GM18519 (cell line): Measurements from ENCODE around the gene OPRL1.

Experiments
- ATAC-seq: cut with Tn5 transposase; IDR thresholded peaks from one replicate; pipeline ENCODE4 v1.9.1; 2021; ENCODE audit warnings: mild to moderate bottlenecking, moderate library complexity; ENCODE audit not compliant: unreplicated experiment, low FRiP score

OPRL1 gene

DNA sequence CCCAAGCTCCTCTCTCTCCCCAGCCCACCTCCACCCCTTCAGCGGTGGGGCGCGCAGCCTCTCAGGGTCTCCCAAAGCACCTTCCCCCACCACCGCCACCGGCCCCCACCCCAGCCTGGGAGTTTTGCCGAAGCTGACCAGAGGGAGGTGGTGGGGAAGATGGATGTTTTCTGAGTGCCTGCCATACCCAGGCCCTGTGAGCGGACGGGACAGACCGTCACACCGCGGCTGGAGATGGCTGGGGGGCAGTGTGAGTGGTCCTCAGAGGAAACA, 38.2 kb upstream of the OPRL1 start:
- ATAC-seq = no peak

GRCh38 chr20:64042054-64042781, 37.7 kb upstream of the OPRL1 start:
- ATAC-seq = no peak

DNA sequence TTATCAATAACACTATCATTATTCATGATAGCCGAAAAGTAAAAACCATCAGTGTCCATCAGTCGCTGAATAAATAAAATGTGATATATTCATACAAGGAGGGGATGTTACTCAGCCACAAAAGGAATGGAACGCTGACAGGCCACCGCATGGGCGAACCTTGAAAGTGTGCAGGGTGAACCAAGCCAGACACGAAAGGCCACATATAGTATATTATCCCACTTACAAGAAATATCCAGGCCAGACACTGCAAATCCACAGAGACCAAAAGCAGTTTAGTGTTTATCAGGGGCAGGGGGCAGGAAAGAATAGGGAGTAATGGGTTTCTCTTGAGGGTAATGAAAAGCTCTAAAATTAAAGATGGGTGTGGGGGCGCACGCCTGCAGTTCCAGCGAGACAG, 36.1 kb upstream of the OPRL1 start:
- ATAC-seq = no peak

- no peak for ATAC-seq
Observed at GRCh38 chr20:64044484-64045247, 35.2 kb upstream of the OPRL1 start.

GRCh38 chr20:64045346-64046011, 34.4 kb upstream of the OPRL1 start:
- no peak for ATAC-seq

- no peak for ATAC-seq
Observed at GRCh38 chr20:64047046-64047389, 32.9 kb upstream of the OPRL1 start.

- no peak for ATAC-seq
Observed at GRCh38 chr20:64047968-64048401, 31.9 kb upstream of the OPRL1 start.

DNA sequence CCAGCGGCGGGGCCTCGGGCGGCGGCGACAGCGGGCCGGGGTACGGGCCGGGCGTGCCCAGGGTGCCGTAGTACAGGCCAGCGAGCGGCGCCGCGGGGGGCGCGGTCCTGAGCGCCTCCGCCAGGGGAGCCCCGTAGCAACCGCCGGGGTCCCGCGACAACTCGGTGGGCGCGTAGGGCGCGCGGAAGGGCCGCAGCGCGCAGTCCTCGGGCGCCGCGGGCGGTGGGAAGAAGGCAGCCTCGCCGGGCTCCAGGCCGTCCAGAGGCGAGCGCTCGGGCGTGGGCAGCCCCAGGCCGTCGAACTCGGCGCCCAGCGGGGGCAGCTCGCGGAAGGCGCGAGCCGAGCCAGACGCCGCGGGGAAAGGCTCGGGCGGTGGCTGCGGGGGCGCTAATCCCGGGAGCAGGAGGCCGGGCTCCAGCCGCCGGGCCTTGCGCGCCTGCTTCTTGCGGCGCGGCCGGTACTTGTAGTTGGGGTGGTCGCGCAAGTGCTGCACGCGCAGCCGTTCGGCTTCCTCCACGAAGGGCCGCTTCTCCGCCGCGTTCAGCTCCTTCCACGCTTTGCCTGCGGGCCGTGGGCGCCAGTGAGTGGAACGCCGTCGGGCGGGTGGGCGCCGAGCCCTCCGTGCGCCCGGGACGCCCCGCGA, 31.4 kb upstream of the OPRL1 start:
- no peak for ATAC-seq

DNA sequence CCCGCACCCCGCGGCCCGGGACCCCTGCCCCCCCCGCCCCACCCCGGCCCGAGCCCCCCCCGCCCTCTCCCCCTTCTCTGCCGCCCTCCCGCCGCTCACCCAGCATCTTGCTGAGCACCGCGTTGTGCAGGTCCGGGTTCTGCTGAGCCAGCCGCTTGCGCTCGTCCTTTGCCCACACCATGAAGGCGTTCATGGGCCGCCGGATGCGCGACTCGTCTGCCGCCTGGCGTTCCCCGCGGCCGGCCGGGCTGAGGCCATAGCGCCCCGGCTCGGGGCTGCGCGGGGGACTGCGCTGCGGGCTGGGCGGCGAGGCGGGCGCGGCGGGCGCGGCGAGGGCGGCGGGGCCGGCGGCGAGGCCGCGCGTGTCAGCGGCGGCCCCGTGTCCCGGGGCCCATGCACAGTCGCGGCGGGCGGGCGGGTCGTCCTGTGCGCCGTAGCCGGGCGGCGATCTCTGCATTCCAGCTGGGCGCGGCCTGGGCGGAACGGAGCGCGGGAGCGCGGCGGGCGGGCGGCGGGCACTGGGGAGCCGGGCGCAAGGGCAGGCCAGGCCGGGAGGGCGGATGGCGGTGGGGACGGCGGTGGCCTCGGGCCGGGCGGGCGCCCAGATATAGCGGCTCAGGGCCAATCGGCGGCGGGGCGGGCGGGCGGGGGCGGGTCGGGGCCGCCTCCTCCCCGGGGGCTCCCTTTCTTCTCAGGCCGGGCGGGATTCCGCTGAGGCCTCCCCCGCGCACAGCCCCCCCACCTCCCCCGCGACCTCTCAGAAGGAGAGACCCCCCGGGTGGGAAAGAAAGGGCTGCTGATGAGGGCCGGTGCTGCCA, 30.6 kb upstream of the OPRL1 start, which contains the start of gene SOX18:
Gene SOX18 (minus strand): TSS at position 580 of the 818 bp plus-strand sequence. CDS start 123 bp downstream, at position 457.
- no peak for ATAC-seq

DNA sequence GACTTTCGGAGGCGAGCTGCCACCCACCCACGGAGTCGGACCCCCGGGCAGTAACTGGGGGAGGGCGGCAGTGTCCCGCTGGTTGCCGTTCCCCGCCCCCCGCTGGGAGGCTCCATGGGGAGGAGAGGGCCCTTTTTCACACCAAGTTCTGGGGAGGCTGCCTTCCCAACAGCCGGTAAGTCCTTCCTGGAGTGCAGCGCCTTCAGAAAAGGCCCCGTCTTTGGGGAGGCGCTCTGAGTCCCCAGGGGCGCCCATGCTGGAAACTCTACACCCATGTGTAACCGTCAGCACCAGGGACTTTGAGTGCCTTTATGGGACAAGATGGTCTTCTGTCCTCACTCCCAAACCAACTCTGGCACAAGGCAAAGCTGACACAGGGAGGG, 30.0 kb upstream of the OPRL1 start:
- no peak for ATAC-seq

DNA sequence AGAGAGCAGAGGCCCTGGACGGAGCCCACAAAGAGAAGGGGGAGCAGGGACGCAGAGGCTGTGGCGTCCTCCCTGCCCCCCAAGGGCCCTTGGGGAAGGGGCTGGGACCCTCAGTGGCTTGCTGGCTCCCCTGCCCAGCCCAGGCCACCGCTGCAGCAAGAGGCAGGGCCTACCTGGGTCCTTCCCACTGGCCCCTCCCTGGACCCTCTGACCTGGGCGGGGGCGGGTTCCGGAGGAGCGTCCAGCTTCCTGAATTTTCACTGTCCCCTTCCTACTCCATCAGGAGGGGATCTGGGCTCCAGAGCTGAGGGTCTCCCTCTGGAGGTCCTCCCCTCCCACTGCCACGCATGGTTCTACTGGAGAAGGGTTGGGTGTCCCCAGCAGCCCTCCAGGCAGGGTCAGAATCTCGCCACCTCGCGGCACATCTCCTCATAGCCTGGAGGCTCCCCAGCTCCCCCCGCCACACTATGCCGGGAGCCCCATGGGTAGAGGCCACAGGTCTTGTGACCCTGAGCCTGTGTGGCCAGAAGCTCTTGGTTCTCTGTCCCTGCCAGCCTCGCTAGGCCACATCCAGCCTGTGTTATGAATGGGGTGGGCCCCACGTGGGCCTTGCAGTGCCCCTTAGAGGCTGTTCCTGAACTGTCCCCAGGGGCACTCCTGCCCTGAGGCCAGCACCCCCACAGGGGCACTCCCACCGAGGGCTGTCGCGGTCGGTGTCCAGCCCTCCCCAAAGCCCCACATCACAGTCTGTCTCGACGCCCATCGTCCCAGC, 29.4 kb upstream of the OPRL1 start:
- ATAC-seq = no peak

GRCh38 chr20:64051033-64051452, 28.8 kb upstream of the OPRL1 start:
- no peak for ATAC-seq

GRCh38 chr20:64051561-64052325, 28.1 kb upstream of the OPRL1 start:
- no peak for ATAC-seq

DNA sequence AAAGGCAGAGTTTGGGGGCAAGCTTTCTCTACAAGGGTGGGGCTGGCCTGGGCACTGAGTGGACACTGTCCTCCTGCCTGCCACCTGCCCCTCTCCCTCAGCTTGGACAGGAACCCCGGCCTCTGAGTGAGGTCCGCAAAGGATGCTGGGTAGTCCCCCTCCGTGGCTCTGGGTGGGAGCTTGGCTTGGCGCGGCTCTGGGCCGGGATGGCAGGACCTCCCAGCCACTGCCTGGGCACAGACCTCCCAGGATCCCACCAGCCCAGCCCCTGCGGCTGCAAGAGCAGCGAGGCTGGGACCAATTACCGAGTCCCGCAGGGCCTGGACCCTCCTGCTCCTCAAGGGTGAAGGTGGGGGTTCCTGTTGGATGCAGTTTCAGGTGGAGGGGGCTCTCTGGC, 27.6 kb upstream of the OPRL1 start:
- ATAC-seq = no peak

- no peak for ATAC-seq
Observed at GRCh38 chr20:64052987-64053840, 26.7 kb upstream of the OPRL1 start.

DNA sequence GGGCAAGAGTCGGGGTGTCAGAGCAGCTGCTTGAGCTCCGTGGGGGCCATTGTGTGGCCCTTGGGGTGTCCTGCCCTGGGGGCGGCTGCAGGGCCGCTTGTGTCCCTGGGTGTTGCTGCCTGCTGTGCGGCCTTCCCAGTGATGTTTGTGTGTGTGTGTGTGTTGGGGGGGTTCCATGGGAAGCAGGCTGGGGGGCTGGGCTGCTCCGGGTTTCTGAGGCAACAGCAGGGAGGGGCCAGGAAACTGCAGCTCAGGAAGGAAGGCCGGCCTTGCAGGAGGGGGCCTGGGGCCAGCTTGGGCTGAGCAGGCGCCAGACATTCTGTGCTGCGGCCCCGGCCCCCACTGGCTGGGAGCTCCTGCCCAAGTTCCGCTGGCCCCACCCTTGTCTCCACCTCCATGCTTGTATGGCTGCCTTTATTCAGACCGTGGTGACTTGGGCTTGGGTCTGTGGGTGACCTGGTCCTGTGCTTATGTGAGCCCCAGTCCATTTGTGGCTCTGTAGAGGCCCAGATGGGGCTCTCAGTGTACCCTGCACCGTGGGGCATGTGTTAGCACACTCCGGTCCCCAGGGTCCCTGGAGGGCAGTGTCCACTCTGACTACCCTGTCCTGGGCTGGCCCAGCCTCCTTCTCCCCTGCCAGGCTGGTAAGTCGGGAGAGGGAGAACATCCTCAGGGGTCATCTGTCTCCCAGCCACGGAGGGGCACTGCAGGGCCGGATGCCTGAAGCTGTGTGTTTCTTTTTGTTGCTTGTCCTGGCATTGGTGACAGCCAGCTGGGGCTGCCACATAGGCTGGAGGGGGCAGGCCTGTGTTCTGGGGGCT, 25.8 kb upstream of the OPRL1 start:
- ATAC-seq = no peak

- ATAC-seq = no peak
Observed at GRCh38 chr20:64055396-64055892, 24.4 kb upstream of the OPRL1 start.
